Measurements from ENCODE around the gene DNAH6. TPM values are rescaled to one million over a fixed set of nuclear protein-coding genes. Genes with fewer than 3 reads are reported as not detected.

DNAH6 gene
- total RNA-seq, 1 donor from 2014 or later = not detected

DNA sequence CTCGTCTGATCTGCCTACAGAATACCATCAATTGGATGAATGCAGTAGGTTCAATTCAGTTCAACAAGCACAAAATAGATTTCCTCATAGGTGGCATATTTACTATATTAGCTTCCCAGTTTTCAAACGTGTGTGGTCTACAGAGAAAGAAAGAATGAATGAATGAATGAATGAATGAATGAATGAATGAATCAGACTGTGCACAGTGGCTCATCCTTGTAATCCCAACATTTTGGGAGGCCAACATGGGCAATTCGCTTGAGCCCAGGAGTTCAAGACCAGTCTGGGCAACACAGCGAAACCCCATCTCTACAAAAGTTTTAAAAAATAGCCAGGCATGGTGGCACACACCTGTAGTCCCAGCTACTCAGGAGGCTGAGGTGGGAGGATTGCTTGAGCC lies 269.7 kb downstream of the DNAH6 start:
- Histone ChIP-seq H3K4me3 (no peak overlapping the region), H3K27me3 (no peaks in the 10 kb centered on the region), H3K27ac (no peak overlapping the region), H3K36me3 (no peaks in the 10 kb centered on the region), H3K9me3 (no peaks in the 10 kb centered on the region), H3K4me1 (no peaks in the 10 kb centered on the region)
- intact Hi-C loops (cut with DNase I) = no loop called here
- no peak for DNase-seq (ENCODE audit: low spot score in 2 of 2)
- TF ChIP-seq, protein P1, sequence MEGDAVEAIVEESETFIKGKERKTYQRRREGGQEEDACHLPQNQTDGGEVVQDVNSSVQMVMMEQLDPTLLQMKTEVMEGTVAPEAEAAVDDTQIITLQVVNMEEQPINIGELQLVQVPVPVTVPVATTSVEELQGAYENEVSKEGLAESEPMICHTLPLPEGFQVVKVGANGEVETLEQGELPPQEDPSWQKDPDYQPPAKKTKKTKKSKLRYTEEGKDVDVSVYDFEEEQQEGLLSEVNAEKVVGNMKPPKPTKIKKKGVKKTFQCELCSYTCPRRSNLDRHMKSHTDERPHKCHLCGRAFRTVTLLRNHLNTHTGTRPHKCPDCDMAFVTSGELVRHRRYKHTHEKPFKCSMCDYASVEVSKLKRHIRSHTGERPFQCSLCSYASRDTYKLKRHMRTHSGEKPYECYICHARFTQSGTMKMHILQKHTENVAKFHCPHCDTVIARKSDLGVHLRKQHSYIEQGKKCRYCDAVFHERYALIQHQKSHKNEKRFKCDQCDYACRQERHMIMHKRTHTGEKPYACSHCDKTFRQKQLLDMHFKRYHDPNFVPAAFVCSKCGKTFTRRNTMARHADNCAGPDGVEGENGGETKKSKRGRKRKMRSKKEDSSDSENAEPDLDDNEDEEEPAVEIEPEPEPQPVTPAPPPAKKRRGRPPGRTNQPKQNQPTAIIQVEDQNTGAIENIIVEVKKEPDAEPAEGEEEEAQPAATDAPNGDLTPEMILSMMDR (IDR thresholded peaks at IDR 0.05) = no peak

GRCh38 chr2:84786601-84787000 lies 270.3 kb downstream of the DNAH6 start:
- intact Hi-C loops (cut with DNase I) = no loop called here
- Histone ChIP-seq H3K4me1 (no peaks in the 10 kb centered on the region), H3K9me3 (no peaks in the 10 kb centered on the region), H3K4me3 (no peak overlapping the region), H3K36me3 (no peaks in the 10 kb centered on the region), H3K27ac (no peak overlapping the region), H3K27me3 (no peaks in the 10 kb centered on the region)
- TF ChIP-seq, protein P1 (IDR thresholded peaks at IDR 0.05) = no peak
- no peak for DNase-seq (ENCODE audit: low spot score in 2 of 2)

DNA sequence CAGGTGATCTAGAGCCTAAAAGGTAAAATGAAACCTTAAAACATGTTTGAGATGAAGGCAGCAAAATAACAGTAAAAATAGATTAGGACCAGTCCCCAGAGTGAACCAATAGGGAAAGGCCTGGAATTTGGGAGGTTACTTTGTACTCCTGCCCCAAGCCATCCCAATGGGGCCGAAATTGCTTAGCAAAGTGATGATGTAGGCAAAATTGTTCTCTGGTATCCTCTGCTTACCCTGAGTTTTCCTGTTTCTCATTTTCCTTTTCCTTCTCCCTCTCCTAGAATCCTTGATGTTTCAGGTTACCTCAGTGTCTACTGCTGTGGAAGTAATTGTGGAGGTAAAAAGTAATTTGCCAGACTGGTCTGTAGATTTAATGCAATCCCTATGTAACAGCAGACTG lies 271.7 kb downstream of the DNAH6 start:
- Histone ChIP-seq H3K27ac (no peak overlapping the region), H3K9me3 (no peaks in the 10 kb centered on the region), H3K4me3 (no peak overlapping the region), H3K4me1 (no peaks in the 10 kb centered on the region), H3K36me3 (no peaks in the 10 kb centered on the region), H3K27me3 (no peaks in the 10 kb centered on the region)
- TF ChIP-seq, protein P1 (IDR thresholded peaks at IDR 0.05) = no peak
- intact Hi-C loops (cut with DNase I) = no loop called here
- DNase-seq (ENCODE audit: low spot score in 2 of 2) = no peak

GRCh38 chr2:84788498-84788897 lies 272.2 kb downstream of the DNAH6 start:
- Histone ChIP-seq H3K4me3 (no peak overlapping the region), H3K27ac (no peak overlapping the region), H3K36me3 (no peaks in the 10 kb centered on the region), H3K9me3 (no peaks in the 10 kb centered on the region), H3K27me3 (no peaks in the 10 kb centered on the region), H3K4me1 (no peaks in the 10 kb centered on the region)
- intact Hi-C loops (cut with DNase I) = no loop called here
- TF ChIP-seq, protein P1 (IDR thresholded peaks at IDR 0.05) = no peak
- DNase-seq (ENCODE audit: low spot score in 2 of 2) = no peak

DNA sequence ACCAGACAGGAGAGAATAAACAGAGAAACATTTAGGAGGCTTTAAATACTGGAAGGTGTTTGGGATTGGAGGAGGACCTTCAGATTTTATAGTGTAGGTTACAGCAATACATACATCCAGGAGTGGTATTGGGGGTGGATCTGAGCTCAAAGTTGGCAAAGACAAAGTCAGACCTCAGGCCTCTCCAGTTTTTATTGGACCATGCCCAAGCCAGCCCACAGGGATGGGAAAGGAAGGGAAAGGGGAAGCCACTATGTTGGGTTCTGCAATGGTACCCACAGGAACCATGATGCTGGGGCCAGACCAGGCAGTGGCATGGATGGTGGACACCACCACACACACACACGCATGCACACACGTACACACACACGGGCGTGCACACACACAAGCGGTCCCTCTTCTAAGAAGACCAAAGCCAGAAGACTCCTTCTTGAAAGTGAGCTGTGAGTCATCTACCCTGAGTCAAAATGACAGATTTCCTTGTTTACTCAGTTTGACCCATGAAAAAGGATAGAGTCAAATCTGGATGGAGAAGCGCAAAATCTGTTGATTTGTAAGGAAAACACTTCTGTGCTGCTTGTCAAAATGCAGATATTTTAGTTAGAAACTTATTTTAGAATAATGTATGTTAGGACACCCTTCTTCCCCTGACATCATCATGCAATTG lies 276.7 kb downstream of the DNAH6 start:
- Histone ChIP-seq H3K4me1 (no peaks in the 10 kb centered on the region), H3K36me3 (no peaks in the 10 kb centered on the region), H3K27ac (no peak overlapping the region), H3K9me3 (no peaks in the 10 kb centered on the region), H3K27me3 (no peaks in the 10 kb centered on the region), H3K4me3 (no peak overlapping the region)
- DNase-seq (ENCODE audit: low spot score in 2 of 2) = no peak
- TF ChIP-seq, protein P1 (IDR thresholded peaks at IDR 0.05) = no peak
- intact Hi-C loops (cut with DNase I) = no loop called here

GRCh38 chr2:84793641-84794040 lies 277.3 kb downstream of the DNAH6 start:
- no peak for DNase-seq (ENCODE audit: low spot score in 2 of 2)
- intact Hi-C loops (cut with DNase I) = no loop called here
- Histone ChIP-seq H3K4me3 (no peak overlapping the region), H3K27me3 (no peaks in the 10 kb centered on the region), H3K9me3 (no peaks in the 10 kb centered on the region), H3K4me1 (no peaks in the 10 kb centered on the region), H3K27ac (no peak overlapping the region), H3K36me3 (no peaks in the 10 kb centered on the region)
- TF ChIP-seq, protein P1 (IDR thresholded peaks at IDR 0.05) = no peak

Measured in ascending aorta (tissue), 2 donors.